GDM1 (cell line): ENCODE measurements around the gene CD40.
"Not testable (repeated sequence)": the region's sequence is repeated elsewhere in the genome, so short reads cannot be mapped to it uniquely, and the experiment has no call there.

Experiments
- DNase-seq: peaks from one replicate; lab custom pipeline; 2025; lab: John Stamatoyannopoulos, UW

Gene CD40

DNA sequence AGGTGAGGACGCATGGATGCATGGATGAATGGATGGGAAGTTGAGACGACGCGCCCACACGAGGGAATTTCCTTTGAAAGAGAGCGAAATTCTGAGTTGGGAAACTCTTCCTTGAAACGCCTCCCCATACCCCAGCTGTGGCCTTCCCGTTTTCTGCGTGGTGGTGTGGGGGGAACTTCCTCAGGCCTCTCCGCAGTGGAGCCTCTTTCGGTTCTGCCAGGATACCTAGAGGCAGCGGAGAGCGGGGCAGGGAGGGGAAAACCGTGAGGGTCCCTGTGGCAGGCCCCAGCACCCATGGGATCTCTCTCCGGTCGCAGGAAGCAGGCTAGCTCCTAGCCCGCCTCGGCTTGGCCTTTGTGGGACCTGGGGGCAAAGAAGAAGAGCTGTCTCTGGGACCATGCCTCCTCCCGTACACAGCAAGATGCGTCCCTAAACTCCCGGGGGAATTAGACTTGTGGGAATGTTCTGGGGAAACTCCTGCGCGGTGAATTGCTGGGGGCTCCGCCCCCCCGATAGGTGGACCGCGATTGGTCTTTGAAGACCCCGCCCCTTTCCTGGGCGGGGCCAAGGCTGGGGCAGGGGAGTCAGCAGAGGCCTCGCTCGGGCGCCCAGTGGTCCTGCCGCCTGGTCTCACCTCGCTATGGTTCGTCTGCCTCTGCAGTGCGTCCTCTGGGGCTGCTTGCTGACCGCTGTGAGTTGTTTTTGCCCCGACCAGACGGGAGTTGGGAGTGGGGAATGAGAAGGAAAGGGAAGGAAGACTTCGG lies at the start of gene CD40:
TSS of gene CD40 (plus strand) at position 611 of the 764 bp plus-strand sequence. CDS start at position 641, 30 bp downstream.
- peak; percentile 47 for DNase-seq

GRCh38 chr20:46070215-46070900 lies 47.8 kb upstream of the CD40 start:
- no peak for DNase-seq

DNA sequence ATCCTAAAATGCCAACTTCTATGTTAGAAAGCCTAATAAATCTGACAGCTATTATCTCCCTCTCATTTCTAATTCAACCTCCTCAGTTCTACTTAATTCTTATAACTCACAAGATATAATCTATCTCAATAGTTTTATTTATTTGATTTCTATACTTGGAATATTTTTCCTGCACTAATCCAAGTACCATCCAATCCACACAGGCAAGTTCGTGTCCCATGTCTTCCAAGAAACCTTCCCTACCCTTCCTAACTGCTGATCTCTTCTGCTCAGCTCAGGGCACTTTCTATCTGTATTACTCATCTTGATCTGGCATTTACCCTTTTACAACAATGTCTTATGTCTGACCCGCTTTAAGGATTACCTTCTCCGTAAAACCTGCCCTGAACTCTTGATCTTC lies 46.5 kb upstream of the CD40 start:
- DNase-seq, result no peak

DNA sequence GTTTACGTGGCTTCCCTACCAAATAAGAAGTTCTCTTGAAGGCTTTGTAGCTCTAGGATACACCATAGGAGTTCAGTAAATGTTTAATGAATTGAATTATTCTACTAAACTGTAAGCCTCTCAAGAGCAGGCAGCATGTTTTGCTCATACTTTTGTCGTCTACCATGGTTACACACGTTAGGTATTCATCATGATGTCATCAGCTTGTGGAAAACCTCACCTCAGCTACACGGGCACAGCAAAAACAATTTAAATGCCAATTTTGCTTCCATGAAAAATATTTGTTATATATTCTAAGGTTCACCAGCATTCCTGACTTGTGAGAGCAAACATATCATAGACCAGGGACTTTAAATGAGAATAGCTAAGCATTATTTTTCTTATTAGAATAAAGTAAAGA lies 45.1 kb upstream of the CD40 start:
- no peak for DNase-seq

DNA sequence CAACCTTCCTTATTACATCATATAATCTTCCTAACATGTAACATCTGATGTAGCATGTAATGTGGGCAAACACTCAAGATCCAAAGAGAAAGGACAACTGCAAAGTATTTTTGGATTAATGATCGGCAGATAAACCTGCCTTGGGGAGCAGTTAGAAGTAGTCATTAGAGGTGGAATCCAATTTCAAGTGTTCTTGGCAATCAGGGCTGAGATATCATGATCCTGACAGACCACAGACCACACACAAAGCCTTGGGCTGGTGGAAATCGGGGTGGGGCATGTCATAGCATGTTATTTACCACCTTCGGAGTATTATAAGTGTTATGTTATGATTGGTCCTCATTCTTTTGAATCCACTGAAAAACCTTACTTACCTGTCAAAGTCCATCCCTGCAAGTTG lies 44.7 kb upstream of the CD40 start:
- no peak for DNase-seq

DNA sequence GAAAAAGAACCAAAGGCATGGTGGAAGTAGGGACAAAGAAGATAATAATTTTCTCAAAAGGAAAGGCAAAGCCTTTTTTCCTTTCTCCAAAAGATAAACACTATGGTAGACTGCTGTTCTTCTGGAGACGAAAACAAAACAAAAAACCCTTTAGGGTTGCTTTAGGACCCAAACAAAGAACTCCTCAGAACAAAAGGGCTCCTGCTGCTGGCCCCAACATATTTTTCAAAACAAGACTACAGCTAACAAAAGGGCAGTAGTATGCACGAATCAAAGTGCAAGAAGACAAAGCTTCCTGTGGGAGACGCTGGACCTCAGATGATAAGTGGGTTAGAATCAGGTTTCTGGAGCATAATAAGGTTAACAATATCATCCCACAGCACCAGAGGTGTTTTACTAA lies 44.1 kb upstream of the CD40 start:
- no peak for DNase-seq

DNA sequence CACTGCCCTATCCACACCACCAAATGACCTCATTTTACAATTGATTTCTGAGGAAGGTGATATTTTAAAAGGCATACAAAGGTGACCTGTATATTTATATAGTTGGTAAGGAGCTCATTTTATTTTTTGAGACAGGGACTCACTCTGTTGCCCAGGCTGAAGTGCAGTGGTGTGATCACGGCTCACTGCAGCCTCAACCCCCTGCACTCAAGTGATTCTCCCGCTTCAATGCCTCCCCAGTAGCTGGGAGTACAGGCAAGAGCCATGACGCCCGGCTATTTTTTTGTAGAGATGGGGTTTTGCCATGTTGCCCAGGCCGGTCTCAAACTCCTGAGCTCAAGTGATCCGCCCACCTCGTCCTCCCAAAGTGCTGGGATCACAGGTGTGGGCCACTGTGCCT lies 41.3 kb upstream of the CD40 start:
- no peak for DNase-seq

GRCh38 chr20:46077642-46078305 lies 40.3 kb upstream of the CD40 start:
- no peak for DNase-seq

- no peak for DNase-seq
Measured at GRCh38 chr20:46078954-46079353, 39.2 kb upstream of the CD40 start.

DNA sequence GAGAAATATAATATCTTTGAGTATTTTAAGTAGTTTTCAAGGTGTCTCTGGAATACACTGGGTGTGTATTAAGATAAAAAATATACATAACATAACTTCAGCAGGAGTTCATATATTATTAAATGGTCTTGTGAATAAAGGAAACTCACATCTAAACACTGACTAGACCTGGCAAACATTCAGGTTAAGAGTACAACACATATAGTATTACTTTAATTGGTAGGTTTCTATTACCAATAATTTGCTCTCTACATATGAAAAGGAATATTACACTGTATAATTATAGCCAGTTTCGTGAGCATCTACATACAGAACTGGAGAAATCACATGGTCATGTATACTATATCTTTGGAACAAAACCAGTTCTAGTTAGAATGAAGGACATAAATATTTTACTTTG lies 37.0 kb upstream of the CD40 start:
- DNase-seq, result no peak

DNA sequence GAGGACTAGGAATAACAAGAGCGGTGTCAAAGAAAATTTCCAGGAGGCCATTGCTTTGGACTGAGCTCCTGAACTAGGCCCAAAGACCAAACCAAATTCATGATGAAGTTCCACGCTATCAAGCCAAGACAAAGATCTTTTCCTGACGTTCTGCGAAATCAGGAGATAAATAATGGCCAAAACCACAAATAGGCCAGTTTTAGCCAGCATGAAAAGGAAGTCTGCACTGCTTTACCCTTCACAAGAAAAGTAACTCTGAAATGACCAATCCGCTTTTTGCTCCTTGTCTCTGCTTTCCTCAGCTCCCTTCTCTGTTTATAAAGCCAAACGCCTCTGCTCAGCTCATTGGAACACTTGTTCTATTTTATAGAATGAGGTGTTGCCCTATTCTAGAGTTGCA lies 35.0 kb upstream of the CD40 start:
- no peak for DNase-seq

- no peak for DNase-seq
Measured at GRCh38 chr20:46083531-46084061, 34.5 kb upstream of the CD40 start.

DNA sequence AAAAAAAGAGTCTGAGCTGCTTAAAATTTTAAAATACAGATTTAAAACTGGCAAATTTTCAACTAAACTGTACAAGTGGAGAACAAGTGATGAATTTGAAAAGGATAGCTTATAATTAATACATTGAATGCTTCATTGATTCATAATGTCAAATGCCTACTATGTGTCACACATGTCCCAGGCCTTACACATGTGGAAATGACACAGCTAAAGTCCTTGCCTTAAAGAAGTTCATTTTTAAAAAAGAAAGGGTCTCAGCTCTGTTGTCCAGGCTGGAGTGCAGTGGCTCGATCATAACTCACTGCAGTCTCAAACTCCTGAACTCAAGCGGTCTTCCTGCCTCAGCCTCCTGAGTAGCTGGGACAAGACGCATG lies 33.3 kb upstream of the CD40 start:
- DNase-seq, result no peak

DNA sequence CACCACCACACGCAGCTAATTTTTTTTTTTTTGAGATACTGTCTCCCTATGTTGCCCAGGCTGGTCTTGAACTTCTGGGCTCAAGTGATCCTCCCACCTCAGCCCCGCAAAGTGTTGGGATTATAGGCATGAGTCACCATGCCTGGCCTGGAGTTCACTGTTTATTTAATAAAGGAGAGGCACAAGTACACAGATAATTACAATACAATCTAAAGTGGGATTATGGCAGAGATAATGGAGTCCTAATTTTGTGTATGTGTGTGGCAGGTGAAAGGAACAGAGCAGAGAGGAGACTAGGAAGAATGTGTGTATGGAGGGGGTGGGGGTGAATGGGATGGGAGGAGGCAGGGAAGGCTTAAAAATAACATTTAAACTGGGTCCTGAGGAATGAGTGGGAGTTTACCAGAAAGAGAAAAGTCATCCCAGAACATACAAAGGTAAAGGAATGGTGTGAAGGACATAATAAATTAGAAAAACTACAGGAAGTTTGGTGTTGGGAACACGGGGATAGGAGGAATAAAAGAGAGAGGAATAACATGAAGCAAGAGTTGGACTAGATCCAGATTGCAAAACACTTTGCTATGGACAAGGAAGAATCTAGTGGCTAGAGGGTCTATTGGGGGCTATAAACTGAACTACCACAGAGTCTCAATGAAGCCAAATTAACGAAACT lies 32.8 kb upstream of the CD40 start:
- DNase-seq, result no peak

- no peak for DNase-seq
Measured at GRCh38 chr20:46087161-46087560, 31.0 kb upstream of the CD40 start.

- no peak for DNase-seq
Measured at GRCh38 chr20:46088409-46089166, 29.5 kb upstream of the CD40 start.

DNA sequence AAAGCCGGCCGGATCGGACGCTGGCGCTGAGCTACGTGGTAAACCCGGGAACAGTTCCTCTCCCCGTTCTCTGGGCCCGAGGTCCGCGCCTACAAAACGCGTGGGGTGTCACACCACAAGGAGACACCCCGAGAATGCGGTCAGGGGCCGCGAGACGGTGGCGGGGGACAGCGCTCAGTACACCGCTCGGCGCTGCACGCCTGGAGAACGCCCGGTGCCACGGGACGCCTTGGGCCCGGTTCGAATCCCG lies 29.0 kb upstream of the CD40 start:
- no peak for DNase-seq

DNA sequence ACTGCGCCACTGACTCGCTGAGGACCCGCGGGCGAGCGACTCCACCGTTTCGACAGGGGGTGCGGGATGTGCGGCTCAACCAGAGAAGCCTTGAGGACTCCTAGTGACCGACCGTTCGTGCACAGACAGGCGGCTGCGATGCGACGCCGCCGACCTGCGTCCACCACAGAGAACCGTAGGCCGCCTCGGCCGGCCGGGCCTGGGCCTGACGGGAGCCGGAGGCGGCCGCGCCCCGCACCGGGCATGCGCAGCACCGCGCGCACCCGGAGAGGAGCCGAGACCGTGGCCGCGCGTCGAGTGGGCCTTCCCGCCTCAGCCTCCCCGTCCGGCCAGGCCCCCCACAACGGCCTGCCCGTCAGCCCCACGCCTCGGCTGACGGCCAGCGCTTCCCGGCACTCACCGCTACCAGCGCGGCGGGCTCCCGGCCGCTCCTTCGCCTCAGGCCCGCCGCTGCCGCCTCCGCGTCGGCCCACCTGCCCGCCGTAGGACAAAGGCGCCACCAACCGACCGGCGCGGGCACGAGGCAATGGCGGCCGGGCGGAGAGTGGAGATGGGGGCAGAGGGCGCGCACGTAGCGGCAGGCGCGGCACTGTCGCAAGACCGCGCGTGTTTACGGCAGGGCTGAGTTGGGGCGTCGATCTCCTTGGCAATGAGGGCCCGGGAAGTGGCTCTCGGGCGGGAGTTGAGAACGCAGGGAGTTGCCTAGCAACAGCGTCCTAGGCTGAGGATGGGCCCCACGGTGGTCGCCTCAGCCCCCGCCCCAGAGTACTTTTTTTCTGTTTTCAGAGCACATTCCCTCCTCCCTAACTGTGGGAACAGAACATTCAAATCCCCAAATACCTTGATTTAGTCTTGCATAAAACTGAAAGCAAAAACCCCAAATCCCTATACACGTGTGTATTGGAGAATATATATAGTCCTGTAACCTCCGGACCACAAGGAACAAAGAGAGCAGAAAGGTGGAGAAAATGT lies 28.4 kb upstream of the CD40 start, which contains the start of gene NCOA5:
TSS of gene NCOA5 (minus strand) at position 546 of the 972 bp plus-strand sequence. CDS start 10,538 bp downstream, outside the sequence.
- peak; percentile 94 for DNase-seq

DNA sequence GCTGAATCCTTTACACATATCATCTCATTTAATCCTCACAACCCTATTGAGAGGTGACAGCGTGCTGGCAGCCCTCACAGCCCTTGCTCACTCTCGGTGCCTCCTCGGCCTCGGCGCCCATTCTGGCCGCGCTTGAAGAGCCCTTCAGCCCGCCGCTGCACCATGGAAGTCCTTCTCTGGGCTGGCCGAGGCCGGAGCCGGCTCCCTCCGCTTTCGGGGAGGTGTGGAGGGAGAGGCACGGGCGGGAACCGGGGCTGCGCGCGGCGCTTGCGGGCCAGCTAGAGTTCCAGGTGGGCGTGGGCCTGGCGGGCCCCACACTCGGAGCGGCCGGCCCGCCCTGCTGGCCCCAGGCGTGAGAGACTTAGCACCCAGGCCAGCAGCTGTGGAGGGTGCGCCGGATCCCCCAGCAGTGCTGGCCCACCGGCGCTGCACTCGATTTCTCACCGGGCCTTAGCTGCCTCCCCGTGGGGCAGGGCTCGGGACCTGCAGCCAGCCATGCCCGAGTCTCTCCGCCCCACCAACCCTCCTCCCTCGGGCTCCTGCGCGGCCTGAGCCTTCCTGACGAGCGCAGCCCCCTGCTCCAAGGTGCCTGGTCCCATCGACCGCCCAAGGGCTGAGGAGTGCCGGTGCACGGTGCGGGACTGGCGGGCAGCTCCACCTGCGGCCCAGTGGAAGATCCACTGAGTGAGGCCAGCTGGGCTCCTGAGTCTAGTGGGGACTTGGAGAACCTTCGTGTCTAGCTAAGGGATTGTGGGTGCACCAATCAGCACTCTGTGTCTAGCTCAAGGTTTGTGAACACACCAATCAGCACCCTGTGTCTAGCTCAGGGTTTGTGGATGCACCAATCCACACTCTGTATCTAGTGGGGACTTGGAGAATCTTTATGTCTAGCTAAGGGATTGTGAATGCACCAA lies 26.2 kb upstream of the CD40 start:
- DNase-seq, result not testable (repeated sequence)
